Activated CD8-positive, alpha-beta memory T cell treated with anti-CD3 and anti-CD28 coated beads, Interleukin-2, amount 10 ng/mL, durations not matched to agents 7 days and 5 days (primary cell): Measurements from ENCODE around the gene ABCB11. TPM values are rescaled to one million over a fixed set of nuclear protein-coding genes. Genes with fewer than 3 reads are reported as not detected.

Experiments used
- ATAC-seq: fragments of 150-1000 bp; cut with Tn5 transposase; one replicate; pipeline ENCODE4 v1.10.0; 2021; ENCODE audit warnings: moderate library complexity
- CTCF ChIA-PET: fragments of 350-600 bp; sonication (Branson Sonifier 250); formaldehyde crosslinking; loops from one replicate; lab custom pipeline; 2021; ENCODE audit warnings: antibody characterized with exemption; lab: Charles Lee
- DNase-seq: peaks from one replicate; pipeline ENCODE4 v3.0.0-alpha.2; 2020
- H3K27ac Mint-ChIP-seq: one replicate; pipeline ENCODE4 v1.8.0; 2021; ENCODE audit warnings: mild to moderate bottlenecking, mixed read lengths
- H3K27me3 Mint-ChIP-seq: one replicate; pipeline ENCODE4 v1.8.0; 2021; ENCODE audit warnings: mixed read lengths
- H3K36me3 Mint-ChIP-seq: one replicate; pipeline ENCODE4 v1.8.0; 2021; ENCODE audit warnings: mild to moderate bottlenecking, mixed read lengths
- H3K4me1 Mint-ChIP-seq: one replicate; pipeline ENCODE4 v1.8.0; 2021; ENCODE audit warnings: mixed read lengths
- H3K4me3 Mint-ChIP-seq: one replicate; pipeline ENCODE4 v1.8.0; 2021; ENCODE audit warnings: mild to moderate bottlenecking, moderate library complexity, mixed read lengths
- H3K9me3 Mint-ChIP-seq: one replicate; pipeline ENCODE4 v1.8.0; 2022; ENCODE audit warnings: low read depth, mixed read lengths
- total RNA-seq, 2 experiments: library from RNA; stranded (reverse); gene quantifications; one replicate each; pipeline ENCODE4 v1.2.3, GENCODE V29; 2021

The ABCB11 gene
- total RNA-seq, 2 experiments from 2014 or later = not detected

GRCh38 chr2:168997118-168997521, 34.0 kb downstream of the ABCB11 start:
- H3K27ac Mint-ChIP-seq = no peak overlapping the region
- no peak for DNase-seq
- H3K27me3 Mint-ChIP-seq = peaks cover 22% of the 10 kb centered on the region
- CTCF ChIA-PET = interaction anchor here (1.0 to 1.6 kb wide), 2 partner anchors 8 to 112 kb away, joined by 3 to 4 read pairs; no protein-coding TSS in a partner anchor
- H3K4me3 Mint-ChIP-seq = no peak overlapping the region
- no peaks in the 10 kb centered on the region for H3K36me3 Mint-ChIP-seq
- no peak for ATAC-seq
- peaks cover 14% of the 10 kb centered on the region for H3K4me1 Mint-ChIP-seq
- no peaks in the 10 kb centered on the region for H3K9me3 Mint-ChIP-seq

GRCh38 chr2:168995744-168996143, 35.4 kb downstream of the ABCB11 start:
- ATAC-seq = no peak
- CTCF ChIA-PET = interaction anchor here (1.0 kb wide), 1 partner anchor 10 kb away, joined by 3 read pairs; no protein-coding TSS in a partner anchor
- peaks cover 20% of the 10 kb centered on the region for H3K27me3 Mint-ChIP-seq
- H3K36me3 Mint-ChIP-seq = no peaks in the 10 kb centered on the region
- no peak for DNase-seq
- H3K27ac Mint-ChIP-seq = no peak overlapping the region
- H3K4me1 Mint-ChIP-seq = peaks cover 14% of the 10 kb centered on the region
- H3K9me3 Mint-ChIP-seq = no peaks in the 10 kb centered on the region
- H3K4me3 Mint-ChIP-seq = no peak overlapping the region

GRCh38 chr2:168993538-168993937, 37.6 kb downstream of the ABCB11 start:
- Mint-ChIP-seq H3K27me3 (peaks cover 14% of the 10 kb centered on the region), H3K4me1 (peaks cover 14% of the 10 kb centered on the region), H3K4me3 (no peak overlapping the region), H3K9me3 (no peaks in the 10 kb centered on the region), H3K27ac (no peak overlapping the region), H3K36me3 (no peaks in the 10 kb centered on the region)
- CTCF ChIA-PET = no interaction called here
- no peak for DNase-seq
- ATAC-seq = no peak

- H3K27me3 Mint-ChIP-seq = peaks cover 14% of the 10 kb centered on the region
- DNase-seq (no peak), ATAC-seq (no peak)
- no peaks in the 10 kb centered on the region for H3K36me3 Mint-ChIP-seq
- CTCF ChIA-PET = no interaction called here
- no peak overlapping the region for H3K27ac Mint-ChIP-seq
- H3K4me3 Mint-ChIP-seq = no peak overlapping the region
- H3K4me1 Mint-ChIP-seq = peaks cover 10% of the 10 kb centered on the region
- H3K9me3 Mint-ChIP-seq = no peaks in the 10 kb centered on the region
Observed at GRCh38 chr2:168992591-168993349, 38.4 kb downstream of the ABCB11 start.

GRCh38 chr2:168992026-168992425, 39.1 kb downstream of the ABCB11 start:
- CTCF ChIA-PET = interaction anchor here (1.0 kb wide), 1 partner anchor 147 kb away, joined by 3 read pairs; no protein-coding TSS in a partner anchor
- Mint-ChIP-seq H3K36me3 (no peaks in the 10 kb centered on the region), H3K4me3 (no peak overlapping the region), H3K4me1 (peaks cover 2% of the 10 kb centered on the region), H3K9me3 (no peaks in the 10 kb centered on the region), H3K27ac (no peak overlapping the region), H3K27me3 (peaks cover 10% of the 10 kb centered on the region)
- no peak for DNase-seq
- no peak for ATAC-seq

- DNase-seq (no peak), ATAC-seq (no peak)
- no peaks in the 10 kb centered on the region for H3K36me3 Mint-ChIP-seq
- H3K4me3 Mint-ChIP-seq = no peak overlapping the region
- CTCF ChIA-PET = no interaction called here
- no peak overlapping the region for H3K27ac Mint-ChIP-seq
- no peaks in the 10 kb centered on the region for H3K9me3 Mint-ChIP-seq
- no peaks in the 10 kb centered on the region for H3K4me1 Mint-ChIP-seq
- peaks cover 4% of the 10 kb centered on the region for H3K27me3 Mint-ChIP-seq
Observed at GRCh38 chr2:168988755-168989154, 42.4 kb downstream of the ABCB11 start.

- peaks cover 5% of the 10 kb centered on the region for H3K27me3 Mint-ChIP-seq
- CTCF ChIA-PET = no interaction called here
- H3K4me3 Mint-ChIP-seq = no peak overlapping the region
Observed at GRCh38 chr2:168986398-168986943, 44.7 kb downstream of the ABCB11 start.

GRCh38 chr2:168981651-168982050, 49.5 kb downstream of the ABCB11 start:
- Mint-ChIP-seq H3K4me3 (no peak overlapping the region), H3K4me1 (no peaks in the 10 kb centered on the region), H3K36me3 (no peaks in the 10 kb centered on the region), H3K9me3 (no peaks in the 10 kb centered on the region), H3K27me3 (peaks cover 3% of the 10 kb centered on the region), H3K27ac (no peak overlapping the region)
- ATAC-seq (no peak), DNase-seq (no peak)
- CTCF ChIA-PET = no interaction called here

More at GRCh38 chr2:168986398-168986943, 44.7 kb downstream of the ABCB11 start:
- H3K36me3 Mint-ChIP-seq = no peaks in the 10 kb centered on the region
- no peak for DNase-seq
- no peaks in the 10 kb centered on the region for H3K4me1 Mint-ChIP-seq
- no peaks in the 10 kb centered on the region for H3K9me3 Mint-ChIP-seq
- no peak overlapping the region for H3K27ac Mint-ChIP-seq
- no peak for ATAC-seq

- DNase-seq (no peak), ATAC-seq (no peak)
- no peaks in the 10 kb centered on the region for H3K27me3 Mint-ChIP-seq
- no peaks in the 10 kb centered on the region for H3K36me3 Mint-ChIP-seq
- H3K4me1 Mint-ChIP-seq = no peaks in the 10 kb centered on the region
- no peaks in the 10 kb centered on the region for H3K9me3 Mint-ChIP-seq
- CTCF ChIA-PET = interaction anchor here (0.6 to 1.4 kb wide), 2 partner anchors 14 to 89 kb away, joined by 3 read pairs; no protein-coding TSS in a partner anchor
- H3K4me3 Mint-ChIP-seq = no peak overlapping the region
- no peak overlapping the region for H3K27ac Mint-ChIP-seq
Observed at GRCh38 chr2:168978461-168978861, 52.7 kb downstream of the ABCB11 start.

- no peak overlapping the region for H3K4me3 Mint-ChIP-seq
- no peaks in the 10 kb centered on the region for H3K9me3 Mint-ChIP-seq
- CTCF ChIA-PET = no interaction called here
- H3K36me3 Mint-ChIP-seq = no peaks in the 10 kb centered on the region
- H3K4me1 Mint-ChIP-seq = no peaks in the 10 kb centered on the region
- H3K27me3 Mint-ChIP-seq = no peaks in the 10 kb centered on the region
- no peak overlapping the region for H3K27ac Mint-ChIP-seq
- no peak for DNase-seq
- ATAC-seq = no peak
Observed at GRCh38 chr2:168977608-168978007, 53.5 kb downstream of the ABCB11 start.

GRCh38 chr2:168976034-168976654, 55.0 kb downstream of the ABCB11 start:
- H3K9me3 Mint-ChIP-seq = no peaks in the 10 kb centered on the region
- H3K4me1 Mint-ChIP-seq = no peaks in the 10 kb centered on the region
- DNase-seq = no peak
- H3K36me3 Mint-ChIP-seq = no peaks in the 10 kb centered on the region
- H3K4me3 Mint-ChIP-seq = no peak overlapping the region
- no peaks in the 10 kb centered on the region for H3K27me3 Mint-ChIP-seq
- H3K27ac Mint-ChIP-seq = no peak overlapping the region
- ATAC-seq = peak; percentile 43
- CTCF ChIA-PET = no interaction called here

- DNase-seq (no peak), ATAC-seq (peak; percentile 37)
- Mint-ChIP-seq H3K9me3 (no peaks in the 10 kb centered on the region), H3K36me3 (no peaks in the 10 kb centered on the region), H3K4me3 (no peak overlapping the region), H3K27me3 (no peaks in the 10 kb centered on the region), H3K27ac (no peak overlapping the region), H3K4me1 (no peaks in the 10 kb centered on the region)
- CTCF ChIA-PET = interaction anchor here (0.8 to 1.4 kb wide), 3 partner anchors 9 to 135 kb away, joined by 3 to 5 read pairs (median 4); no protein-coding TSS in a partner anchor
Observed at GRCh38 chr2:168974428-168974827, 56.7 kb downstream of the ABCB11 start.

GRCh38 chr2:168971261-168971660, 59.9 kb downstream of the ABCB11 start:
- H3K36me3 Mint-ChIP-seq = no peaks in the 10 kb centered on the region
- H3K27me3 Mint-ChIP-seq = no peaks in the 10 kb centered on the region
- H3K9me3 Mint-ChIP-seq = no peaks in the 10 kb centered on the region
- ATAC-seq = no peak
- H3K4me1 Mint-ChIP-seq = no peaks in the 10 kb centered on the region
- CTCF ChIA-PET = interaction anchor here (1.5 to 3.1 kb wide), 4 partner anchors 10 to 171 kb away, joined by 4 to 10 read pairs (median 7); no protein-coding TSS in a partner anchor
- H3K4me3 Mint-ChIP-seq = no peak overlapping the region
- no peak for DNase-seq
- no peak overlapping the region for H3K27ac Mint-ChIP-seq
